NCI-H1436 (cell line): ENCODE data around the gene NR1H4.
A peak's percentile ranks its signal among the peaks of the same experiment; 100 is the strongest.
"Not testable (repeated sequence)": the region's sequence is repeated elsewhere in the genome, so short reads cannot be mapped to it uniquely, and the experiment has no call there.

Experiments used
- DNase-seq: peaks from one replicate; lab custom pipeline; 2025; lab: John Stamatoyannopoulos, UW

The NR1H4 gene

GRCh38 chr12:100566887-100567637, 93.4 kb downstream of the NR1H4 start:
- DNase-seq, result no peak

GRCh38 chr12:100567945-100568344, 94.3 kb downstream of the NR1H4 start:
- no peak for DNase-seq

GRCh38 chr12:100572184-100572583, 98.5 kb downstream of the NR1H4 start:
- no peak for DNase-seq

- DNase-seq, result peak; percentile 85
Measured at GRCh38 chr12:100573292-100574186, 99.9 kb downstream of the NR1H4 start, which contains the start of gene GAS2L3. Gene GAS2L3 (plus strand): TSS chr12:100573684. CDS start chr12:100594905, 21,221 bp downstream.

GRCh38 chr12:100574187-100575074, 100.8 kb downstream of the NR1H4 start:
- DNase-seq, result no peak

- DNase-seq, result no peak
Measured at GRCh38 chr12:100576331-100577036, 102.8 kb downstream of the NR1H4 start.

- DNase-seq, result no peak
Measured at GRCh38 chr12:100578923-100579322, 105.3 kb downstream of the NR1H4 start.

- no peak for DNase-seq
Measured at GRCh38 chr12:100579844-100580243, 106.2 kb downstream of the NR1H4 start.

- no peak for DNase-seq
Measured at GRCh38 chr12:100584256-100584655, 110.6 kb downstream of the NR1H4 start.

GRCh38 chr12:100591979-100592378, 118.3 kb downstream of the NR1H4 start:
- DNase-seq, result no peak

GRCh38 chr12:100593490-100593889, 119.8 kb downstream of the NR1H4 start:
- DNase-seq, result no peak

GRCh38 chr12:100601626-100602025, 128.0 kb downstream of the NR1H4 start:
- DNase-seq, result no peak

- not testable (repeated sequence) for DNase-seq
Measured at GRCh38 chr12:100602997-100603396, 129.3 kb downstream of the NR1H4 start.

- no peak for DNase-seq
Measured at GRCh38 chr12:100608776-100609175, 135.1 kb downstream of the NR1H4 start.

GRCh38 chr12:100610666-100611430, 137.2 kb downstream of the NR1H4 start:
- no peak for DNase-seq

GRCh38 chr12:100612606-100613005, 138.9 kb downstream of the NR1H4 start:
- no peak for DNase-seq
